ENCODE data around the gene PCK2.
A peak's percentile ranks its signal among the peaks of the same experiment; 100 is the strongest.
"Not testable (repeated sequence)": the region's sequence is repeated elsewhere in the genome, so short reads cannot be mapped to it uniquely, and the experiment has no call there.

PCK2 gene

GRCh38 chr14:24098229-24098926 is 4.3 kb downstream of the PCK2 start:
- no peak for DNase-seq

- DNase-seq, result no peak
Observed at GRCh38 chr14:24098927-24099813, 5.1 kb downstream of the PCK2 start.

- peak; percentile 69 to 70 for DNase-seq
Observed at GRCh38 chr14:24100197-24100981, 6.3 kb downstream of the PCK2 start.

GRCh38 chr14:24100982-24101494 is 6.9 kb downstream of the PCK2 start:
- no peak for DNase-seq

- no peak for DNase-seq
Observed at GRCh38 chr14:24102357-24103048, 8.4 kb downstream of the PCK2 start.

- no peak for DNase-seq
Observed at GRCh38 chr14:24103451-24103850, 9.3 kb downstream of the PCK2 start.

GRCh38 chr14:24105609-24106239 is 11.6 kb downstream of the PCK2 start:
- DNase-seq, result not testable (repeated sequence)

GRCh38 chr14:24106672-24107271 is 12.7 kb downstream of the PCK2 start:
- no peak for DNase-seq

GRCh38 chr14:24108336-24108874 is 14.3 kb downstream of the PCK2 start:
- DNase-seq, result no peak

GRCh38 chr14:24110060-24110459 is 15.9 kb downstream of the PCK2 start:
- no peak for DNase-seq

GRCh38 chr14:24110523-24110922 is 16.4 kb downstream of the PCK2 start:
- DNase-seq, result no peak

GRCh38 chr14:24113379-24113800 is 19.3 kb downstream of the PCK2 start:
- DNase-seq, result no peak

GRCh38 chr14:24113801-24114531 is 19.9 kb downstream of the PCK2 start:
- DNase-seq, result peak; percentile 97 to 98

- DNase-seq, result peak; percentile 100
Observed at GRCh38 chr14:24114532-24115421, 20.7 kb downstream of the PCK2 start, which contains the start of the genes DCAF11 and NRL. DCAF11 (plus strand) TSS chr14:24114777; CDS start chr14:24115595, 818 bp downstream. NRL (minus strand) TSS chr14:24114949; CDS start chr14:24082848, 32,101 bp downstream.

GRCh38 chr14:24115422-24116127 is 21.5 kb downstream of the PCK2 start:
- DNase-seq, result no peak

GRCh38 chr14:24116128-24116814 is 22.2 kb downstream of the PCK2 start:
- DNase-seq, result no peak

- no peak for DNase-seq
Observed at GRCh38 chr14:24117179-24117578, 23.1 kb downstream of the PCK2 start.

- no peak for DNase-seq
Observed at GRCh38 chr14:24119691-24120090, 25.6 kb downstream of the PCK2 start.

Data from inflammatory macrophage (primary cell).